HepG2 (cell line): ENCODE results near the gene NOL4L. TPM values are rescaled to one million over a fixed set of nuclear protein-coding genes. Genes with fewer than 3 reads are reported as not detected.
A peak's percentile ranks its signal among the peaks of the same experiment; 100 is the strongest.

Experiments used
- DNMT3B ChIP-seq: conservative IDR thresholded peaks from 2 replicates; pipeline ENCODE4 v1.6.1; 2016; ENCODE audit warnings: missing biosample characterization, control low read depth
- DPF2 ChIP-seq: sonication (generic); formaldehyde crosslinking; IDR thresholded peaks from 2 replicates; pipeline ENCODE4 v1.4.0; 2020; ENCODE audit warnings: mild to moderate bottlenecking, low read depth, missing genetic modification reagents, borderline replicate concordance
- ERF ChIP-seq: IDR thresholded peaks from 2 replicates; pipeline ENCODE4 v1.6.1; 2018; ENCODE audit warnings: missing biosample characterization, missing genetic modification reagents
- HDAC1 ChIP-seq: sonication (generic); formaldehyde crosslinking; IDR thresholded peaks from 2 replicates; pipeline ENCODE4 v1.5.1; 2020; ENCODE audit warnings: mild to moderate bottlenecking, missing genetic modification reagents
- MIER3 ChIP-seq: IDR thresholded peaks from 2 replicates; pipeline ENCODE4 v1.6.1; 2016; ENCODE audit warnings: missing compliant biosample characterization, borderline replicate concordance
- MIXL1 ChIP-seq: IDR thresholded peaks from 2 replicates; pipeline ENCODE4 v1.6.1; 2016
- MXD4 ChIP-seq: IDR thresholded peaks from 2 replicates; pipeline ENCODE4 v1.6.1; 2016; ENCODE audit warnings: mild to moderate bottlenecking, missing biosample characterization, missing genetic modification reagents
- POLR2AphosphoS5 ChIP-seq: IDR thresholded peaks from 2 replicates; pipeline ENCODE4 v1.6.1; 2012; ENCODE audit warnings: low read depth, low read length
- RELA ChIP-seq: sonication (generic); formaldehyde crosslinking; IDR thresholded peaks from 2 replicates; pipeline ENCODE4 v1.4.0; 2020; ENCODE audit warnings: missing genetic modification reagents
- SMC3 ChIP-seq: IDR thresholded peaks from 2 replicates; pipeline ENCODE4 v1.6.1; 2011; ENCODE audit warnings: low read length, improper control_type of control experiment
- SP2 ChIP-seq: sonication (generic); formaldehyde crosslinking; IDR thresholded peaks from 2 replicates; pipeline ENCODE4 v1.5.1; 2020; ENCODE audit warnings: mild to moderate bottlenecking, missing genetic modification reagents
- WIZ ChIP-seq: sonication (generic); formaldehyde crosslinking; IDR thresholded peaks from 2 replicates; pipeline ENCODE4 v1.5.1; 2020; ENCODE audit warnings: mild to moderate bottlenecking, missing genetic modification reagents
- ZEB1 ChIP-seq: IDR thresholded peaks from 2 replicates; pipeline ENCODE4 v1.6.1; 2012; ENCODE audit warnings: mild to moderate bottlenecking, low read depth, inconsistent platforms; ENCODE audit not compliant: insufficient replicate concordance
- ZKSCAN5 ChIP-seq: sonication (generic); formaldehyde crosslinking; IDR thresholded peaks from 2 replicates; pipeline ENCODE4 v1.5.1; 2020; ENCODE audit warnings: mild to moderate bottlenecking, missing genetic modification reagents
- ZNF160 ChIP-seq: sonication (generic); formaldehyde crosslinking; IDR thresholded peaks from 2 replicates; pipeline ENCODE4 v1.8.0; 2022; ENCODE audit warnings: mild to moderate bottlenecking, inconsistent platforms, missing genetic modification reagents
- ZNF326 ChIP-seq: sonication (generic); formaldehyde crosslinking; IDR thresholded peaks from 2 replicates; pipeline ENCODE4 v1.4.0; 2020; ENCODE audit warnings: missing genetic modification reagents, borderline replicate concordance
- ZNF33B ChIP-seq: sonication (generic); formaldehyde crosslinking; IDR thresholded peaks from 2 replicates; pipeline ENCODE4 v1.5.1; 2020; ENCODE audit warnings: mild to moderate bottlenecking, missing genetic modification reagents
- ZSCAN30 ChIP-seq: sonication (generic); formaldehyde crosslinking; IDR thresholded peaks from 2 replicates; pipeline ENCODE4 v1.5.0; 2020; ENCODE audit warnings: mild to moderate bottlenecking, missing genetic modification reagents
- polyA plus RNA-seq, 8 experiments: library from polyadenylated mRNA; depleted of rRNA in 3 of 8; stranded (reverse) in 7 of 8; unstranded in 1 of 8; fragments of >200 nt; fragmentation: Illumina TruSeq in 4 of 8; extraction: Trizol in 4 of 8; gene quantifications; 2 replicates each; pipeline versions ENCODE4 v1.2.1 to v1.2.3, GENCODE V29; 2011 to 2016; ENCODE audit warnings: low read depth in 4 of 8, missing spikeins in 1 of 8, mixed read lengths in 1 of 8; ENCODE audit not compliant: insufficient read depth in 1 of 8
- total RNA-seq, 5 experiments: library from RNA; depleted of rRNA; stranded (reverse); fragments of >200 nt; fragmentation: Illumina TruSeq; extraction: Trizol; gene quantifications; 2 replicates each; pipeline ENCODE4 v1.2.3, GENCODE V29; 2016; ENCODE audit warnings: low read depth in 1 of 5
- TF ChIP-seq, protein P1 (sequence below): sonication (generic); formaldehyde crosslinking; IDR thresholded peaks from 2 replicates; pipeline ENCODE4 v1.5.1; 2020; ENCODE audit warnings: mild to moderate bottlenecking, missing genetic modification reagents, moderate library complexity
- TF ChIP-seq, protein P2 (sequence below): sonication (generic); formaldehyde crosslinking; IDR thresholded peaks from 2 replicates; pipeline ENCODE4 v1.5.1; 2020; ENCODE audit warnings: mild to moderate bottlenecking, missing genetic modification reagents, moderate library complexity
- TF ChIP-seq, protein P3 (sequence below): sonication (generic); formaldehyde crosslinking; IDR thresholded peaks from 2 replicates; pipeline ENCODE4 v1.5.1; 2020; ENCODE audit warnings: missing genetic modification reagents, mild to moderate bottlenecking, borderline replicate concordance
- TF ChIP-seq, protein P4 (sequence below): sonication (generic); formaldehyde crosslinking; IDR thresholded peaks from 2 replicates; pipeline ENCODE4 v1.9.0; 2021; ENCODE audit warnings: missing genetic modification reagents, borderline replicate concordance

The NOL4L gene
- total and polyA plus RNA-seq, 2 of the 13 experiments (the other 11 are each of a cell fraction or from before 2014, with no cell fraction given) = 16.6 to 35.4 TPM

DNA sequence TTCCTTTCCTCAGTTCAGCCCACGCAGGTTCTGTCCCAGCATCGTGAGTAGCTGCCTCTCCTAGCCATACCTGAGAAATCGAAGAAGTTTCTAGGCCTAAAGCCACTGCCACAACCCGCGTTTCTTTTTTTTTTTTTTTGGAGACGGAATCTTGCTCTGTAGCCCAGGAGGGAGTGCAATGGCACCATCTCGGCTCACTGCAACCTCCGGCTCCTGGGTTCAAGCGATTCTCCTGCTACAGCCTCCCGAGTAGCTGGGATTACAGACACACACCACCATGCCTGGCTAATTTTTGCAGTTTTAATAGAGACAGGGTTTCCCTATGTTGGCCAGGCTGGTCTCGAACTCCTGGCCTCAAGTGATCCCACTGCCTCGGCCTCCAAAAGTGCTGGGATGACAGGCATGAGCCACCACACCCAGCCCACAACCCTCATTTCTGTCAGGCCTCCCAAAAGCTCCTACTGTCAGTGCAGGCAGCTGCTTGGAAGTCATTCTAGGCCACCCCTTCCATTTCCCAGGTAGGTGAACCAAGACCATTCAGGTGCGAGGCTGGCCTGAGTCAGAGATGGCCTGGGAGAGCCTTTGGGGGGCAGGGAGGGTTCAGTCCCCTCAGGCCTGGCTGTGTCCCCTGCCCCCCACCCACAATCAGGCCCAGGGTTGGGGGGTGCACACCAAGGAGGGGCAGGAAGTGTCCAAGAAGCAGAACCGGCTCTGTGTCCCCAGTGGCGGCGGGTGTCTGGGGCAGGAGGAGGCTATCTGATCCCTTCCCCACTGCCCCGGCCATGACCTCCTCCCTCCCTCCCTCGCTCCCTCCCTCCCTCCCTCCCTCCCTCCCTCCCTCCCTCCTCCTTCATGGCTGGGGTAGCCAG, 47.2 kb downstream of the NOL4L start (continued):
- TF ChIP-seq, protein P1, sequence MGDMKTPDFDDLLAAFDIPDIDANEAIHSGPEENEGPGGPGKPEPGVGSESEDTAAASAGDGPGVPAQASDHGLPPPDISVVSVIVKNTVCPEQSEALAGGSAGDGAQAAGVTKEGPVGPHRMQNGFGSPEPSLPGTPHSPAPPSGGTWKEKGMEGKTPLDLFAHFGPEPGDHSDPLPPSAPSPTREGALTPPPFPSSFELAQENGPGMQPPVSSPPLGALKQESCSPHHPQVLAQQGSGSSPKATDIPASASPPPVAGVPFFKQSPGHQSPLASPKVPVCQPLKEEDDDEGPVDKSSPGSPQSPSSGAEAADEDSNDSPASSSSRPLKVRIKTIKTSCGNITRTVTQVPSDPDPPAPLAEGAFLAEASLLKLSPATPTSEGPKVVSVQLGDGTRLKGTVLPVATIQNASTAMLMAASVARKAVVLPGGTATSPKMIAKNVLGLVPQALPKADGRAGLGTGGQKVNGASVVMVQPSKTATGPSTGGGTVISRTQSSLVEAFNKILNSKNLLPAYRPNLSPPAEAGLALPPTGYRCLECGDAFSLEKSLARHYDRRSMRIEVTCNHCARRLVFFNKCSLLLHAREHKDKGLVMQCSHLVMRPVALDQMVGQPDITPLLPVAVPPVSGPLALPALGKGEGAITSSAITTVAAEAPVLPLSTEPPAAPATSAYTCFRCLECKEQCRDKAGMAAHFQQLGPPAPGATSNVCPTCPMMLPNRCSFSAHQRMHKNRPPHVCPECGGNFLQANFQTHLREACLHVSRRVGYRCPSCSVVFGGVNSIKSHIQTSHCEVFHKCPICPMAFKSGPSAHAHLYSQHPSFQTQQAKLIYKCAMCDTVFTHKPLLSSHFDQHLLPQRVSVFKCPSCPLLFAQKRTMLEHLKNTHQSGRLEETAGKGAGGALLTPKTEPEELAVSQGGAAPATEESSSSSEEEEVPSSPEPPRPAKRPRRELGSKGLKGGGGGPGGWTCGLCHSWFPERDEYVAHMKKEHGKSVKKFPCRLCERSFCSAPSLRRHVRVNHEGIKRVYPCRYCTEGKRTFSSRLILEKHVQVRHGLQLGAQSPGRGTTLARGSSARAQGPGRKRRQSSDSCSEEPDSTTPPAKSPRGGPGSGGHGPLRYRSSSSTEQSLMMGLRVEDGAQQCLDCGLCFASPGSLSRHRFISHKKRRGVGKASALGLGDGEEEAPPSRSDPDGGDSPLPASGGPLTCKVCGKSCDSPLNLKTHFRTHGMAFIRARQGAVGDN (CRISPR knock-in tag) = peak; percentile 61
- TF ChIP-seq, protein P2, sequence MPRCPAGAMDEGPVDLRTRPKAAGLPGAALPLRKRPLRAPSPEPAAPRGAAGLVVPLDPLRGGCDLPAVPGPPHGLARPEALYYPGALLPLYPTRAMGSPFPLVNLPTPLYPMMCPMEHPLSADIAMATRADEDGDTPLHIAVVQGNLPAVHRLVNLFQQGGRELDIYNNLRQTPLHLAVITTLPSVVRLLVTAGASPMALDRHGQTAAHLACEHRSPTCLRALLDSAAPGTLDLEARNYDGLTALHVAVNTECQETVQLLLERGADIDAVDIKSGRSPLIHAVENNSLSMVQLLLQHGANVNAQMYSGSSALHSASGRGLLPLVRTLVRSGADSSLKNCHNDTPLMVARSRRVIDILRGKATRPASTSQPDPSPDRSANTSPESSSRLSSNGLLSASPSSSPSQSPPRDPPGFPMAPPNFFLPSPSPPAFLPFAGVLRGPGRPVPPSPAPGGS (CRISPR knock-in tag) = peak; percentile 62; the same call in 1 of the 2 replicates
- TF ChIP-seq ZNF326 (CRISPR knock-in tag) (no peak), ZNF33B (no peak), DNMT3B (CRISPR knock-in tag) (no peak), MIER3 (peak; percentile 16; the same call in 1 of the 2 replicates), ZKSCAN5 (CRISPR knock-in tag) (no peak), ZNF160 (CRISPR knock-in tag) (no peak), ZSCAN30 (CRISPR knock-in tag) (no peak), SP2 (no peak), MIXL1 (CRISPR knock-in tag) (no peak), MXD4 (CRISPR knock-in tag) (peak; percentile 24; the same call in 1 of the 2 replicates), WIZ (CRISPR knock-in tag) (0 out of 2 replicates have a peak, but pooled peaks have one; percentile 11), RELA (CRISPR knock-in tag) (no peak), POLR2AphosphoS5 (no peak), SMC3 (no peak), ERF (peak; percentile 17; the same call in 1 of the 2 replicates), ZEB1 (no peak), HDAC1 (CRISPR knock-in tag) (0 out of 2 replicates have a peak, but pooled peaks have one; percentile 41), DPF2 (CRISPR knock-in tag) (no peak)
- TF ChIP-seq, protein P3, sequence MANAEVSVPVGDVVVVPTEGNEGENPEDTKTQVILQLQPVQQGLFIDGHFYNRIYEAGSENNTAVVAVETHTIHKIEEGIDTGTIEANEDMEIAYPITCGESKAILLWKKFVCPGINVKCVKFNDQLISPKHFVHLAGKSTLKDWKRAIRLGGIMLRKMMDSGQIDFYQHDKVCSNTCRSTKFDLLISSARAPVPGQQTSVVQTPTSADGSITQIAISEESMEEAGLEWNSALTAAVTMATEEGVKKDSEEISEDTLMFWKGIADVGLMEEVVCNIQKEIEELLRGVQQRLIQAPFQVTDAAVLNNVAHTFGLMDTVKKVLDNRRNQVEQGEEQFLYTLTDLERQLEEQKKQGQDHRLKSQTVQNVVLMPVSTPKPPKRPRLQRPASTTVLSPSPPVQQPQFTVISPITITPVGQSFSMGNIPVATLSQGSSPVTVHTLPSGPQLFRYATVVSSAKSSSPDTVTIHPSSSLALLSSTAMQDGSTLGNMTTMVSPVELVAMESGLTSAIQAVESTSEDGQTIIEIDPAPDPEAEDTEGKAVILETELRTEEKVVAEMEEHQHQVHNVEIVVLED (CRISPR knock-in tag) = no peak
- TF ChIP-seq, protein P4, sequence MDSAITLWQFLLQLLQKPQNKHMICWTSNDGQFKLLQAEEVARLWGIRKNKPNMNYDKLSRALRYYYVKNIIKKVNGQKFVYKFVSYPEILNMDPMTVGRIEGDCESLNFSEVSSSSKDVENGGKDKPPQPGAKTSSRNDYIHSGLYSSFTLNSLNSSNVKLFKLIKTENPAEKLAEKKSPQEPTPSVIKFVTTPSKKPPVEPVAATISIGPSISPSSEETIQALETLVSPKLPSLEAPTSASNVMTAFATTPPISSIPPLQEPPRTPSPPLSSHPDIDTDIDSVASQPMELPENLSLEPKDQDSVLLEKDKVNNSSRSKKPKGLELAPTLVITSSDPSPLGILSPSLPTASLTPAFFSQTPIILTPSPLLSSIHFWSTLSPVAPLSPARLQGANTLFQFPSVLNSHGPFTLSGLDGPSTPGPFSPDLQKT (CRISPR knock-in tag) = no peak
